ENCODE results near the gene VPS13D. TPM values are rescaled to one million over a fixed set of nuclear protein-coding genes. Genes with fewer than 3 reads are reported as not detected.

Gene VPS13D
- total RNA-seq, 1 experiment from 2014 or later = 29.0 TPM

DNA sequence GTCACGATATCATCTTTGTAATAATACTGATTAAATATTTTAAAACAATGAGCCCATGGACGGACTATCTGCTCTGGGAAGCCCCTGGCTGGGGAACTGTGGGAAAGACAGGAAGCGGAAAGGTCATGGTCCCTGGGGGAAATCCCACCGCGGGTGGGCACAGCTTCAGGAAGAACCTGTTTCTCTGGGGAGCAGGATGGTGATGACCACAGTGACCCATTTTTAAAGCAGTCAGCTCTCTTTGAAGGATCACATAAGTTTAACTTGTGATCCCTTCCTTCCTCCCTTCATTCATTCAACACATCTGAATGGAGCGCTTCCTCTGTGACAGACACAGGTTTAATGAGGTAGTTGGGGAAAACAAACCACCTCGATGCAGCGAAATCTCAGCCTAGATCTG, 315.2 kb downstream of the VPS13D start:
- no peak for ATAC-seq
- CTCF ChIA-PET = no interaction called here
- peaks cover 3% of the 10 kb centered on the region; the same call in 1 of the 2 replicates for H3K27me3 Mint-ChIP-seq (ENCODE audit: low read depth)
- H3K27ac Mint-ChIP-seq = no peak overlapping the region
- no peaks in the 10 kb centered on the region for H3K9me3 Mint-ChIP-seq
- DNase-seq (ENCODE audit: low spot score) = no peak
- POLR2A ChIA-PET = no interaction called here
- no peak overlapping the region for H3K4me3 Mint-ChIP-seq
- TF ChIP-seq, protein P1, sequence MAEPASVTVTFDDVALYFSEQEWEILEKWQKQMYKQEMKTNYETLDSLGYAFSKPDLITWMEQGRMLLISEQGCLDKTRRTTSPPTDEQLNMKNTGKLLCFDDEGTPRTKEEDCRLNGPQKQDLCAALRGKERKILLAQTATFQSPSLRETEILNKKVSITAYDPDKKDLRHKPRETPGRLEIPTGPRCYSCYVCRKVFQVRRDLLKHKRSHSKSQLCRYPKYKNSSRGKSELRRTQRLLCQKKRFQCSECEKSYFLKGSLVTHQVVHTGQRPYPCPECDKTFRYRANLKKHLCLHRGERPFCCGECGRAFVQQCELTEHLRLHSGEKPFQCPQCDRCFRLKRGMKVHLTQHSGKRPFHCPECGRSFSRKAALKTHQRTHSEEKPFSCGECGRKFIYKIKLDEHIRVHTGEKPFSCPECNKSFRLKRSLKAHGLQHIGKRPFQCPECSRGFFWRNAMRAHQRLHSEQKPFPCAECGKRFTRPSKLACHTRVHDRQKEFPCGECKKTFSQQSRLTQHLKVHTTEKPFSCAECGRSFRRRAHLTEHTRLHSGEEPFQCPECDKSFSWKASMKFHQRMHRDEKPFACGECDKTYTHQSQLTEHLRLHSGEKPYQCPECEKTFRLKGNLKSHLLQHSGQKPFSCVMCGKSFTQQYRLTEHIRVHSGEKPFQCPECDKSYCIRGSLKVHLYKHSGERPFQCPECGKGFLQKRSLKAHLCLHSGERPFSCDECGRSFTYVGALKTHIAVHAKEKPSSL (CRISPR knock-in tag; conservative IDR thresholded peaks at IDR 0.05) = no peak
- TF ChIP-seq ZNF263 (CRISPR knock-in tag; IDR thresholded peaks at IDR 0.05; ENCODE audit: low read depth) = no peak
- TF ChIP-seq, protein P2, sequence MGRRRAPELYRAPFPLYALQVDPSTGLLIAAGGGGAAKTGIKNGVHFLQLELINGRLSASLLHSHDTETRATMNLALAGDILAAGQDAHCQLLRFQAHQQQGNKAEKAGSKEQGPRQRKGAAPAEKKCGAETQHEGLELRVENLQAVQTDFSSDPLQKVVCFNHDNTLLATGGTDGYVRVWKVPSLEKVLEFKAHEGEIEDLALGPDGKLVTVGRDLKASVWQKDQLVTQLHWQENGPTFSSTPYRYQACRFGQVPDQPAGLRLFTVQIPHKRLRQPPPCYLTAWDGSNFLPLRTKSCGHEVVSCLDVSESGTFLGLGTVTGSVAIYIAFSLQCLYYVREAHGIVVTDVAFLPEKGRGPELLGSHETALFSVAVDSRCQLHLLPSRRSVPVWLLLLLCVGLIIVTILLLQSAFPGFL (CRISPR knock-in tag; IDR thresholded peaks at IDR 0.05; ENCODE audit: borderline replicate concordance) = no peak
- TF ChIP-seq SMAD4 (CRISPR knock-in tag; IDR thresholded peaks at IDR 0.05) = no peak
- no peak for TF ChIP-seq ESRRA (CRISPR knock-in tag; IDR thresholded peaks at IDR 0.05; ENCODE audit: borderline replicate concordance)
- no peak for TF ChIP-seq IRF2 (CRISPR knock-in tag; IDR thresholded peaks at IDR 0.05; ENCODE audit: borderline replicate concordance, low read depth)
- TF ChIP-seq SOX15 (CRISPR knock-in tag; IDR thresholded peaks at IDR 0.05) = no peak
- TF ChIP-seq, protein P3, sequence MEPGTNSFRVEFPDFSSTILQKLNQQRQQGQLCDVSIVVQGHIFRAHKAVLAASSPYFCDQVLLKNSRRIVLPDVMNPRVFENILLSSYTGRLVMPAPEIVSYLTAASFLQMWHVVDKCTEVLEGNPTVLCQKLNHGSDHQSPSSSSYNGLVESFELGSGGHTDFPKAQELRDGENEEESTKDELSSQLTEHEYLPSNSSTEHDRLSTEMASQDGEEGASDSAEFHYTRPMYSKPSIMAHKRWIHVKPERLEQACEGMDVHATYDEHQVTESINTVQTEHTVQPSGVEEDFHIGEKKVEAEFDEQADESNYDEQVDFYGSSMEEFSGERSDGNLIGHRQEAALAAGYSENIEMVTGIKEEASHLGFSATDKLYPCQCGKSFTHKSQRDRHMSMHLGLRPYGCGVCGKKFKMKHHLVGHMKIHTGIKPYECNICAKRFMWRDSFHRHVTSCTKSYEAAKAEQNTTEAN (CRISPR knock-in tag; IDR thresholded peaks at IDR 0.05) = no peak
- TF ChIP-seq, protein P4, sequence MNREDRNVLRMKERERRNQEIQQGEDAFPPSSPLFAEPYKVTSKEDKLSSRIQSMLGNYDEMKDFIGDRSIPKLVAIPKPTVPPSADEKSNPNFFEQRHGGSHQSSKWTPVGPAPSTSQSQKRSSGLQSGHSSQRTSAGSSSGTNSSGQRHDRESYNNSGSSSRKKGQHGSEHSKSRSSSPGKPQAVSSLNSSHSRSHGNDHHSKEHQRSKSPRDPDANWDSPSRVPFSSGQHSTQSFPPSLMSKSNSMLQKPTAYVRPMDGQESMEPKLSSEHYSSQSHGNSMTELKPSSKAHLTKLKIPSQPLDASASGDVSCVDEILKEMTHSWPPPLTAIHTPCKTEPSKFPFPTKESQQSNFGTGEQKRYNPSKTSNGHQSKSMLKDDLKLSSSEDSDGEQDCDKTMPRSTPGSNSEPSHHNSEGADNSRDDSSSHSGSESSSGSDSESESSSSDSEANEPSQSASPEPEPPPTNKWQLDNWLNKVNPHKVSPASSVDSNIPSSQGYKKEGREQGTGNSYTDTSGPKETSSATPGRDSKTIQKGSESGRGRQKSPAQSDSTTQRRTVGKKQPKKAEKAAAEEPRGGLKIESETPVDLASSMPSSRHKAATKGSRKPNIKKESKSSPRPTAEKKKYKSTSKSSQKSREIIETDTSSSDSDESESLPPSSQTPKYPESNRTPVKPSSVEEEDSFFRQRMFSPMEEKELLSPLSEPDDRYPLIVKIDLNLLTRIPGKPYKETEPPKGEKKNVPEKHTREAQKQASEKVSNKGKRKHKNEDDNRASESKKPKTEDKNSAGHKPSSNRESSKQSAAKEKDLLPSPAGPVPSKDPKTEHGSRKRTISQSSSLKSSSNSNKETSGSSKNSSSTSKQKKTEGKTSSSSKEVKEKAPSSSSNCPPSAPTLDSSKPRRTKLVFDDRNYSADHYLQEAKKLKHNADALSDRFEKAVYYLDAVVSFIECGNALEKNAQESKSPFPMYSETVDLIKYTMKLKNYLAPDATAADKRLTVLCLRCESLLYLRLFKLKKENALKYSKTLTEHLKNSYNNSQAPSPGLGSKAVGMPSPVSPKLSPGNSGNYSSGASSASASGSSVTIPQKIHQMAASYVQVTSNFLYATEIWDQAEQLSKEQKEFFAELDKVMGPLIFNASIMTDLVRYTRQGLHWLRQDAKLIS (CRISPR knock-in tag; IDR thresholded peaks at IDR 0.05; ENCODE audit: borderline replicate concordance) = no peak
- TF ChIP-seq ZNF423 (CRISPR knock-in tag; IDR thresholded peaks at IDR 0.05) = no peak
- TF ChIP-seq, protein P5, sequence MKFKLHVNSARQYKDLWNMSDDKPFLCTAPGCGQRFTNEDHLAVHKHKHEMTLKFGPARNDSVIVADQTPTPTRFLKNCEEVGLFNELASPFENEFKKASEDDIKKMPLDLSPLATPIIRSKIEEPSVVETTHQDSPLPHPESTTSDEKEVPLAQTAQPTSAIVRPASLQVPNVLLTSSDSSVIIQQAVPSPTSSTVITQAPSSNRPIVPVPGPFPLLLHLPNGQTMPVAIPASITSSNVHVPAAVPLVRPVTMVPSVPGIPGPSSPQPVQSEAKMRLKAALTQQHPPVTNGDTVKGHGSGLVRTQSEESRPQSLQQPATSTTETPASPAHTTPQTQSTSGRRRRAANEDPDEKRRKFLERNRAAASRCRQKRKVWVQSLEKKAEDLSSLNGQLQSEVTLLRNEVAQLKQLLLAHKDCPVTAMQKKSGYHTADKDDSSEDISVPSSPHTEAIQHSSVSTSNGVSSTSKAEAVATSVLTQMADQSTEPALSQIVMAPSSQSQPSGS (CRISPR knock-in tag; IDR thresholded peaks at IDR 0.05; ENCODE audit: borderline replicate concordance, low read depth) = no peak
- no peak for TF ChIP-seq ZNF416 (CRISPR knock-in tag; IDR thresholded peaks at IDR 0.05)
- no peak for TF ChIP-seq KAT7 (CRISPR knock-in tag; IDR thresholded peaks at IDR 0.05; ENCODE audit: borderline replicate concordance)
- TF ChIP-seq RELA (CRISPR knock-in tag; IDR thresholded peaks at IDR 0.05; ENCODE audit: borderline replicate concordance) = no peak
- no peaks in the 10 kb centered on the region for H3K36me3 Mint-ChIP-seq
- H3K4me1 Mint-ChIP-seq = peaks cover 31% of the 10 kb centered on the region

Data from WTC11 (cell line).